ENCODE measurements around the gene MPO. TPM values are rescaled to one million over a fixed set of nuclear protein-coding genes. Genes with fewer than 3 reads are reported as not detected.

The MPO gene
- total and polyA plus RNA-seq, 4 donors, result 0.18 to 0.63 (median 0.32) TPM

- intact Hi-C loops (cut with DNase I), result no loop called here
- Histone ChIP-seq H3K4me1 (ENCODE audit: control insufficient read depth in 1 of 2, insufficient read depth in 2 of 2, low read length in 2 of 2) (no peaks in the 10 kb centered on the region), H3K27ac (ENCODE audit: low read depth in 1 of 2, low read length in 2 of 2) (no peak overlapping the region), H3K27me3 (ENCODE audit: control insufficient read depth in 1 of 2, insufficient read depth in 2 of 2, low read length in 1 of 2) (no peaks in the 10 kb centered on the region), H3K9me3 (ENCODE audit: control insufficient read depth, low read length) (no peaks in the 10 kb centered on the region), H3K4me3 (ENCODE audit: low read length in 2 of 2) (no peak overlapping the region), H3K36me3 (ENCODE audit: control insufficient read depth in 1 of 2, insufficient read depth in 2 of 2, low read length in 1 of 2) (no peaks in the 10 kb centered on the region)
- DNase-seq (peak in 1 of 2 donors; percentile 51), ATAC-seq (ENCODE audit: low FRiP score) (no peak)
- 91 to 94% methylated on average over 9 of the region's 9 CpGs for WGBS, 2 donors
Measured at GRCh38 chr17:58302171-58302918, 21.6 kb upstream of the MPO start.

- H3K4me3 ChIP-seq (ENCODE audit: low read length in 2 of 2), result no peak overlapping the region
- 83 to 84% methylated on average over 15 to 16 of the region's 16 CpGs for WGBS, 2 donors
- H3K36me3 ChIP-seq (ENCODE audit: control insufficient read depth in 1 of 2, insufficient read depth in 2 of 2, low read length in 1 of 2), result no peaks in the 10 kb centered on the region
- no peaks in the 10 kb centered on the region for H3K9me3 ChIP-seq (ENCODE audit: control insufficient read depth, low read length)
- H3K27ac ChIP-seq (ENCODE audit: low read depth in 1 of 2, low read length in 2 of 2), result no peak overlapping the region
- H3K4me1 ChIP-seq (ENCODE audit: control insufficient read depth in 1 of 2, insufficient read depth in 2 of 2, low read length in 2 of 2), result no peaks in the 10 kb centered on the region
- DNase-seq (no peak), ATAC-seq (ENCODE audit: low FRiP score) (no peak)
- intact Hi-C loops (cut with DNase I), result no loop called here
- H3K27me3 ChIP-seq (ENCODE audit: control insufficient read depth in 1 of 2, insufficient read depth in 2 of 2, low read length in 1 of 2), result no peaks in the 10 kb centered on the region
Measured at GRCh38 chr17:58301504-58302150, 20.9 kb upstream of the MPO start.

- DNase-seq (no peak), ATAC-seq (ENCODE audit: low FRiP score) (no peak)
- H3K27me3 ChIP-seq (ENCODE audit: control insufficient read depth in 1 of 2, insufficient read depth in 2 of 2, low read length in 1 of 2), result no peaks in the 10 kb centered on the region
- intact Hi-C loops (cut with DNase I), result no loop called here
- H3K4me1 ChIP-seq (ENCODE audit: control insufficient read depth in 1 of 2, insufficient read depth in 2 of 2, low read length in 2 of 2), result no peaks in the 10 kb centered on the region
- no peak overlapping the region for H3K4me3 ChIP-seq (ENCODE audit: low read length in 2 of 2)
- no peak overlapping the region for H3K27ac ChIP-seq (ENCODE audit: low read depth in 1 of 2, low read length in 2 of 2)
- H3K36me3 ChIP-seq (ENCODE audit: control insufficient read depth in 1 of 2, insufficient read depth in 2 of 2, low read length in 1 of 2), result no peaks in the 10 kb centered on the region
- no peaks in the 10 kb centered on the region for H3K9me3 ChIP-seq (ENCODE audit: control insufficient read depth, low read length)
- 76 to 79% methylated on average over 6 of the region's 6 CpGs for WGBS, 2 donors
Measured at GRCh38 chr17:58300336-58300735, 19.6 kb upstream of the MPO start.

- intact Hi-C loops (cut with DNase I), result no loop called here
- Histone ChIP-seq H3K36me3 (ENCODE audit: control insufficient read depth in 1 of 2, insufficient read depth in 2 of 2, low read length in 1 of 2) (no peaks in the 10 kb centered on the region), H3K4me1 (ENCODE audit: control insufficient read depth in 1 of 2, insufficient read depth in 2 of 2, low read length in 2 of 2) (no peaks in the 10 kb centered on the region), H3K27ac (ENCODE audit: low read depth in 1 of 2, low read length in 2 of 2) (no peak overlapping the region), H3K27me3 (ENCODE audit: control insufficient read depth in 1 of 2, insufficient read depth in 2 of 2, low read length in 1 of 2) (no peaks in the 10 kb centered on the region), H3K4me3 (ENCODE audit: low read length in 2 of 2) (no peak overlapping the region), H3K9me3 (ENCODE audit: control insufficient read depth, low read length) (no peaks in the 10 kb centered on the region)
- 86 to 90% methylated on average over 1 of the region's 1 CpG for WGBS, 2 donors
- DNase-seq (no peak), ATAC-seq (ENCODE audit: low FRiP score) (no peak)
Measured at GRCh38 chr17:58294034-58294433, 13.3 kb upstream of the MPO start.

- ATAC-seq (ENCODE audit: low FRiP score) (no peak), DNase-seq (peak in 1 of 2 donors; percentile 34)
- H3K4me3 ChIP-seq (ENCODE audit: low read length in 2 of 2), result no peak overlapping the region
- 79 to 85% methylated on average over 5 of the region's 5 CpGs for WGBS, 2 donors
- intact Hi-C loops (cut with DNase I), result no loop called here
- H3K27ac ChIP-seq (ENCODE audit: low read depth in 1 of 2, low read length in 2 of 2), result no peak overlapping the region
- H3K4me1 ChIP-seq (ENCODE audit: control insufficient read depth in 1 of 2, insufficient read depth in 2 of 2, low read length in 2 of 2), result no peaks in the 10 kb centered on the region
- H3K9me3 ChIP-seq (ENCODE audit: control insufficient read depth, low read length), result no peaks in the 10 kb centered on the region
- H3K36me3 ChIP-seq (ENCODE audit: control insufficient read depth in 1 of 2, insufficient read depth in 2 of 2, low read length in 1 of 2), result no peaks in the 10 kb centered on the region
- no peaks in the 10 kb centered on the region for H3K27me3 ChIP-seq (ENCODE audit: control insufficient read depth in 1 of 2, insufficient read depth in 2 of 2, low read length in 1 of 2)
Measured at GRCh38 chr17:58291246-58291645, 10.5 kb upstream of the MPO start.

- Histone ChIP-seq H3K4me1 (ENCODE audit: control insufficient read depth in 1 of 2, insufficient read depth in 2 of 2, low read length in 2 of 2) (no peaks in the 10 kb centered on the region), H3K9me3 (ENCODE audit: control insufficient read depth, low read length) (no peaks in the 10 kb centered on the region), H3K36me3 (ENCODE audit: control insufficient read depth in 1 of 2, insufficient read depth in 2 of 2, low read length in 1 of 2) (no peaks in the 10 kb centered on the region), H3K27ac (ENCODE audit: low read depth in 1 of 2, low read length in 2 of 2) (no peak overlapping the region), H3K4me3 (ENCODE audit: low read length in 2 of 2) (no peak overlapping the region), H3K27me3 (ENCODE audit: control insufficient read depth in 1 of 2, insufficient read depth in 2 of 2, low read length in 1 of 2) (no peaks in the 10 kb centered on the region)
- 22 to 27% methylated on average over 2 of the region's 2 CpGs for WGBS, 2 donors
- intact Hi-C loops (cut with DNase I), result no loop called here
- DNase-seq, result no peak
- no peak for ATAC-seq (ENCODE audit: low FRiP score)
Measured at GRCh38 chr17:58289869-58290268, 9.1 kb upstream of the MPO start.

- no peaks in the 10 kb centered on the region for H3K9me3 ChIP-seq (ENCODE audit: control insufficient read depth, low read length)
- no peaks in the 10 kb centered on the region for H3K27me3 ChIP-seq (ENCODE audit: control insufficient read depth in 1 of 2, insufficient read depth in 2 of 2, low read length in 1 of 2)
- H3K27ac ChIP-seq (ENCODE audit: low read depth in 1 of 2, low read length in 2 of 2), result no peak overlapping the region
- no peak for ATAC-seq (ENCODE audit: low FRiP score)
- no peak overlapping the region for H3K4me3 ChIP-seq (ENCODE audit: low read length in 2 of 2)
- no peak for DNase-seq
- intact Hi-C loops (cut with DNase I), result no loop called here
- WGBS, 2 donors, result 63 to 66% methylated on average over 3 of the region's 3 CpGs
- no peaks in the 10 kb centered on the region for H3K4me1 ChIP-seq (ENCODE audit: control insufficient read depth in 1 of 2, insufficient read depth in 2 of 2, low read length in 2 of 2)
- no peaks in the 10 kb centered on the region for H3K36me3 ChIP-seq (ENCODE audit: control insufficient read depth in 1 of 2, insufficient read depth in 2 of 2, low read length in 1 of 2)
Measured at GRCh38 chr17:58285422-58285810, 4.7 kb upstream of the MPO start.

GRCh38 chr17:58284613-58285421 lies 4.1 kb upstream of the MPO start:
- 49 to 52% methylated on average over 6 of the region's 6 CpGs for WGBS, 2 donors
- no peak for ATAC-seq (ENCODE audit: low FRiP score)
- intact Hi-C loops (cut with DNase I), result no loop called here
- Histone ChIP-seq H3K36me3 (ENCODE audit: control insufficient read depth in 1 of 2, insufficient read depth in 2 of 2, low read length in 1 of 2) (no peaks in the 10 kb centered on the region), H3K4me3 (ENCODE audit: low read length in 2 of 2) (no peak overlapping the region), H3K9me3 (ENCODE audit: control insufficient read depth, low read length) (no peaks in the 10 kb centered on the region), H3K27me3 (ENCODE audit: control insufficient read depth in 1 of 2, insufficient read depth in 2 of 2, low read length in 1 of 2) (no peaks in the 10 kb centered on the region), H3K27ac (ENCODE audit: low read depth in 1 of 2, low read length in 2 of 2) (no peak overlapping the region), H3K4me1 (ENCODE audit: control insufficient read depth in 1 of 2, insufficient read depth in 2 of 2, low read length in 2 of 2) (no peaks in the 10 kb centered on the region)
- DNase-seq, result no peak
